ENCODE data around the gene OAS3.

OAS3 gene

GRCh38 chr12:113016796-113017195 lies 78.5 kb downstream of the OAS3 start:
- DNase-seq (ENCODE audit: low spot score) = no peak

GRCh38 chr12:113019025-113019424 lies 80.8 kb downstream of the OAS3 start:
- peak; percentile 72 for DNase-seq (ENCODE audit: low spot score)

DNA sequence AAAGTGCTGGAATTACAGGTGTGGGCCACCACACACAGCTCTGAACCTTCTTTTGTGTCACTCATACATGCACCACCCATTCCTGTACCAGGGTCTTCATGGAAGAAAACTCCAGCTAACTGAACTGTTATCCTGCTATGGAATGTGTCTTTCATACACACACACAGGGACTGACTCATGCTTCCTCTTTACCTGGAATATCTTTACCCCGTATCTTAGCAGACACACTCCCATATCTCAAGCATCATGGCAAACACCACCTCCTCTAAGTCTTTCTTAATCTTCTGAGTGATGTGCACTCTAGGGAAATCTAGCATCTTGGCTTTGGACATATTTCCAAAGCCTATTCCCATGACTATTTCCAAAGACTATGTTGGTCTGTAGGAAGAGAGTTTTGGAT lies 83.2 kb downstream of the OAS3 start:
- DNase-seq (ENCODE audit: low spot score) = no peak

All from putamen (tissue), 1 donor.